HepG2 (cell line): ENCODE results near the gene TGFA. TPM values are rescaled to one million over a fixed set of nuclear protein-coding genes. Genes with fewer than 3 reads are reported as not detected.
A peak's percentile ranks its signal among the peaks of the same experiment; 100 is the strongest.

Source experiments
- FOSL2 ChIP-seq: sonication (generic); formaldehyde crosslinking; IDR thresholded peaks from 2 replicates; pipeline ENCODE4 v1.4.0; 2020; ENCODE audit warnings: missing genetic modification reagents
- GLI4 ChIP-seq: sonication (generic); formaldehyde crosslinking; IDR thresholded peaks from 2 replicates; pipeline ENCODE4 v1.5.1; 2020; ENCODE audit warnings: missing genetic modification reagents, mild to moderate bottlenecking, moderate library complexity, borderline replicate concordance
- HOXA5 ChIP-seq: sonication (generic); formaldehyde crosslinking; IDR thresholded peaks from 2 replicates; pipeline ENCODE4 v1.4.0; 2020; ENCODE audit warnings: missing genetic modification reagents
- NCOR1 ChIP-seq: fragments of 200-600 bp; sonication (generic); IDR thresholded peaks from 2 replicates; pipeline ENCODE4 v1.7.0; 2017; ENCODE audit warnings: antibody characterized with exemption, low read length, borderline replicate concordance
- NFATC3 ChIP-seq: sonication (generic); formaldehyde crosslinking; IDR thresholded peaks from 2 replicates; pipeline ENCODE4 v1.5.1; 2020; ENCODE audit warnings: mild to moderate bottlenecking, missing genetic modification reagents
- NFIB ChIP-seq: sonication (generic); formaldehyde crosslinking; IDR thresholded peaks from 2 replicates; pipeline ENCODE4 v1.9.0; 2021; ENCODE audit warnings: missing genetic modification reagents, mild to moderate bottlenecking, borderline replicate concordance
- RXRB ChIP-seq: IDR thresholded peaks from 2 replicates; pipeline ENCODE4 v1.6.1; 2016; ENCODE audit warnings: borderline replicate concordance, missing genetic modification reagents, missing compliant biosample characterization
- SMARCE1 ChIP-seq: fragments of 450-650 bp; IDR thresholded peaks from 2 replicates; pipeline ENCODE4 v1.6.1; 2017; ENCODE audit warnings: borderline replicate concordance
- ZBTB3 ChIP-seq: sonication (generic); formaldehyde crosslinking; IDR thresholded peaks from 2 replicates; pipeline ENCODE4 v1.4.0; 2020; ENCODE audit warnings: low read depth, mild to moderate bottlenecking, moderate library complexity, missing genetic modification reagents, borderline replicate concordance
- ZNF207 ChIP-seq: fragments of 450-650 bp; IDR thresholded peaks from 2 replicates; pipeline ENCODE4 v1.6.1; 2016; ENCODE audit warnings: antibody characterized with exemption, borderline replicate concordance
- ZNF563 ChIP-seq: sonication (generic); formaldehyde crosslinking; IDR thresholded peaks from 2 replicates; pipeline ENCODE4 v1.8.0; 2022; ENCODE audit warnings: mild to moderate bottlenecking, moderate library complexity, missing genetic modification reagents
- ZNF766 ChIP-seq: sonication (generic); formaldehyde crosslinking; IDR thresholded peaks from 2 replicates; pipeline ENCODE4 v1.5.0; 2020; ENCODE audit warnings: missing genetic modification reagents, borderline replicate concordance
- polyA plus RNA-seq, 8 experiments: library from polyadenylated mRNA; depleted of rRNA in 3 of 8; stranded (reverse) in 7 of 8; unstranded in 1 of 8; fragments of >200 nt; fragmentation: Illumina TruSeq in 4 of 8; extraction: Trizol in 4 of 8; gene quantifications; 2 replicates each; pipeline versions ENCODE4 v1.2.1 to v1.2.3, GENCODE V29; 2011 to 2016; ENCODE audit warnings: low read depth in 4 of 8, missing spikeins in 1 of 8, mixed read lengths in 1 of 8; ENCODE audit not compliant: insufficient read depth in 1 of 8
- total RNA-seq, 5 experiments: library from RNA; depleted of rRNA; stranded (reverse); fragments of >200 nt; fragmentation: Illumina TruSeq; extraction: Trizol; gene quantifications; 2 replicates each; pipeline ENCODE4 v1.2.3, GENCODE V29; 2016; ENCODE audit warnings: low read depth in 1 of 5
- TF ChIP-seq, protein P1 (sequence below): sonication (generic); formaldehyde crosslinking; IDR thresholded peaks from 2 replicates; pipeline ENCODE4 v1.8.0; 2022; ENCODE audit warnings: missing genetic modification reagents, mild to moderate bottlenecking, inconsistent platforms, borderline replicate concordance
- TF ChIP-seq, protein P2 (sequence below): IDR thresholded peaks from 2 replicates; pipeline ENCODE4 v1.6.1; 2016; ENCODE audit warnings: missing compliant biosample characterization, missing genetic modification reagents, borderline replicate concordance
- TF ChIP-seq, protein P3 (sequence below): sonication (generic); formaldehyde crosslinking; IDR thresholded peaks from 2 replicates; pipeline ENCODE4 v1.4.0; 2020; ENCODE audit warnings: missing genetic modification reagents, mild to moderate bottlenecking, borderline replicate concordance
- TF ChIP-seq, protein P4 (sequence below): sonication (generic); formaldehyde crosslinking; IDR thresholded peaks from 2 replicates; pipeline ENCODE4 v1.4.0; 2020; ENCODE audit warnings: mild to moderate bottlenecking, missing genetic modification reagents

The TGFA gene
- total and polyA plus RNA-seq, 2 of the 13 experiments (the other 11 are each of a cell fraction or from before 2014, with no cell fraction given) = 7.8 to 15.3 TPM

DNA sequence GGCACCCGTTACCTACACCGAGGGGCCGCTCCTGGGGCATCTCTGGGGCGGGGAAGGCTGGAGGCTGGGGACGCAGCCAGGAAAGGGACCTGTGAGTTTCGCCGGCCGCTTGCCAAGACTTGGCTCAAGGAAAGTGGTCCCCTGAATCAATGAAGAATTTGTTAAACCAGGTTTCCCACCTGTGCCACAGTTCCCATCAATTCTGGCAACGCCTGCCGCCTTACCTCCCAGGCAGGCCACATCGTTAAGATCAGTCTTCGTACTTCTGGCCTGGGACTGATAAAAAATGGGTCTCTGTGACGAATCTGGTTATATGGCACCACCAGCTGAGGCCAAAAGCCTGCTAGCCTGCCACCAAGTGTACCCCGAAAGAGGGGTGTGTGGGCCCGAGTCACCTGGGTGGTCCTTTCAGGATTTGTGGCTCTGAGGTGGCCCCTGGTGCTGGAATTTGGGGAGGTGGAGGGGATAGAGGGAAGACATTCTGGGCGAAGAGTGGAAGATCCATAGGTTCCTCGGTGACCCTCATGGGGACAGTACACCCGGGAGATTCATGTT, 789 bp upstream of the TGFA start (continued):
- TF ChIP-seq NCOR1 = no peak
- TF ChIP-seq NFIB (CRISPR knock-in tag) = no peak
- TF ChIP-seq GLI4 (CRISPR knock-in tag) = 0 out of 2 replicates have a peak, but pooled peaks have one; percentile 12
- 0 out of 2 replicates have a peak, but pooled peaks have one; percentile 2 for TF ChIP-seq RXRB (CRISPR knock-in tag)
- TF ChIP-seq, protein P1, sequence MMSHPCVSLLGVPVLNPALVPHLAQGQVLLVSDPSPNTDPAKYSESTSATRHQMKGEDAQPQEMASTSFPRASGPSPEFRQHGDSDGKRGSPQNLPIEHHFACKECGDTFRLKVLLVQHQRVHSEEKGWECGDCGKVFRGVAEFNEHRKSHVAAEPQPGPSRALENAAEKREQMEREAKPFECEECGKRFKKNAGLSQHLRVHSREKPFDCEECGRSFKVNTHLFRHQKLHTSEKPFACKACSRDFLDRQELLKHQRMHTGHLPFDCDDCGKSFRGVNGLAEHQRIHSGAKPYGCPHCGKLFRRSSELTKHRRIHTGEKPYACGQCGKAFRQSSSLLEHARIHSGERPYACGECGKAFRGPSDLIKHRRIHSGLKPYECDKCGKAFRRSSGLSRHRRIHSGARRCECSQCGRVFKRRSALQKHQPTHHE = no peak; the same call in 1 of the 2 replicates
- no peak for TF ChIP-seq ZNF207
- no peak for TF ChIP-seq ZNF766 (CRISPR knock-in tag)
- no peak for TF ChIP-seq SMARCE1
- TF ChIP-seq, protein P2, sequence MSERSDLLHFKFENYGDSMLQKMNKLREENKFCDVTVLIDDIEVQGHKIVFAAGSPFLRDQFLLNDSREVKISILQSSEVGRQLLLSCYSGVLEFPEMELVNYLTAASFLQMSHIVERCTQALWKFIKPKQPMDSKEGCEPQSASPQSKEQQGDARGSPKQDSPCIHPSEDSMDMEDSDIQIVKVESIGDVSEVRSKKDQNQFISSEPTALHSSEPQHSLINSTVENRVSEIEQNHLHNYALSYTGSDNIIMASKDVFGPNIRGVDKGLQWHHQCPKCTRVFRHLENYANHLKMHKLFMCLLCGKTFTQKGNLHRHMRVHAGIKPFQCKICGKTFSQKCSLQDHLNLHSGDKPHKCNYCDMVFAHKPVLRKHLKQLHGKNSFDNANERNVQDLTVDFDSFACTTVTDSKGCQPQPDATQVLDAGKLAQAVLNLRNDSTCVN = 0 out of 2 replicates have a peak, but pooled peaks have one; percentile 11
- TF ChIP-seq FOSL2 (CRISPR knock-in tag) = no peak
- no peak for TF ChIP-seq ZBTB3
- no peak for TF ChIP-seq NFATC3 (CRISPR knock-in tag)
- TF ChIP-seq, protein P3, sequence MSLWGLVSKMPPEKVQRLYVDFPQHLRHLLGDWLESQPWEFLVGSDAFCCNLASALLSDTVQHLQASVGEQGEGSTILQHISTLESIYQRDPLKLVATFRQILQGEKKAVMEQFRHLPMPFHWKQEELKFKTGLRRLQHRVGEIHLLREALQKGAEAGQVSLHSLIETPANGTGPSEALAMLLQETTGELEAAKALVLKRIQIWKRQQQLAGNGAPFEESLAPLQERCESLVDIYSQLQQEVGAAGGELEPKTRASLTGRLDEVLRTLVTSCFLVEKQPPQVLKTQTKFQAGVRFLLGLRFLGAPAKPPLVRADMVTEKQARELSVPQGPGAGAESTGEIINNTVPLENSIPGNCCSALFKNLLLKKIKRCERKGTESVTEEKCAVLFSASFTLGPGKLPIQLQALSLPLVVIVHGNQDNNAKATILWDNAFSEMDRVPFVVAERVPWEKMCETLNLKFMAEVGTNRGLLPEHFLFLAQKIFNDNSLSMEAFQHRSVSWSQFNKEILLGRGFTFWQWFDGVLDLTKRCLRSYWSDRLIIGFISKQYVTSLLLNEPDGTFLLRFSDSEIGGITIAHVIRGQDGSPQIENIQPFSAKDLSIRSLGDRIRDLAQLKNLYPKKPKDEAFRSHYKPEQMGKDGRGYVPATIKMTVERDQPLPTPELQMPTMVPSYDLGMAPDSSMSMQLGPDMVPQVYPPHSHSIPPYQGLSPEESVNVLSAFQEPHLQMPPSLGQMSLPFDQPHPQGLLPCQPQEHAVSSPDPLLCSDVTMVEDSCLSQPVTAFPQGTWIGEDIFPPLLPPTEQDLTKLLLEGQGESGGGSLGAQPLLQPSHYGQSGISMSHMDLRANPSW (CRISPR knock-in tag) = 0 out of 2 replicates have a peak, but pooled peaks have one; percentile 9
- TF ChIP-seq, protein P4, sequence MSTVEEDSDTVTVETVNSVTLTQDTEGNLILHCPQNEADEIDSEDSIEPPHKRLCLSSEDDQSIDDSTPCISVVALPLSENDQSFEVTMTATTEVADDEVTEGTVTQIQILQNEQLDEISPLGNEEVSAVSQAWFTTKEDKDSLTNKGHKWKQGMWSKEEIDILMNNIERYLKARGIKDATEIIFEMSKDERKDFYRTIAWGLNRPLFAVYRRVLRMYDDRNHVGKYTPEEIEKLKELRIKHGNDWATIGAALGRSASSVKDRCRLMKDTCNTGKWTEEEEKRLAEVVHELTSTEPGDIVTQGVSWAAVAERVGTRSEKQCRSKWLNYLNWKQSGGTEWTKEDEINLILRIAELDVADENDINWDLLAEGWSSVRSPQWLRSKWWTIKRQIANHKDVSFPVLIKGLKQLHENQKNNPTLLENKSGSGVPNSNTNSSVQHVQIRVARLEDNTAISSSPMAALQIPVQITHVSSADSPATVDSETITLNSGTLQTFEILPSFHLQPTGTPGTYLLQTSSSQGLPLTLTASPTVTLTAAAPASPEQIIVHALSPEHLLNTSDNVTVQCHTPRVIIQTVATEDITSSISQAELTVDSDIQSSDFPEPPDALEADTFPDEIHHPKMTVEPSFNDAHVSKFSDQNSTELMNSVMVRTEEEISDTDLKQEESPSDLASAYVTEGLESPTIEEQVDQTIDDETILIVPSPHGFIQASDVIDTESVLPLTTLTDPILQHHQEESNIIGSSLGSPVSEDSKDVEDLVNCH (CRISPR knock-in tag) = no peak
- no peak for TF ChIP-seq HOXA5
- no peak for TF ChIP-seq ZNF563 (CRISPR knock-in tag)
